GM21526 (cell line): ENCODE data around the gene GTF3C6.
"Not testable (repeated sequence)": the region's sequence is repeated elsewhere in the genome, so short reads cannot be mapped to it uniquely, and the experiment has no call there.

ENCODE experiments used
- ATAC-seq: cut with Tn5 transposase; IDR thresholded peaks from one replicate; pipeline ENCODE4 v1.9.1; 2021; ENCODE audit warnings: moderate library complexity; ENCODE audit not compliant: unreplicated experiment, low FRiP score

GTF3C6 gene

GRCh38 chr6:110958329-110959192 lies at the start of gene GTF3C6:
Gene GTF3C6, plus strand, starts transcription at chr6:110958706. Its CDS starts 64 bp downstream, at chr6:110958770.
- ATAC-seq: peak; percentile 95

GRCh38 chr6:110930781-110931180 lies 27.7 kb upstream of the GTF3C6 start:
- ATAC-seq: no peak

DNA sequence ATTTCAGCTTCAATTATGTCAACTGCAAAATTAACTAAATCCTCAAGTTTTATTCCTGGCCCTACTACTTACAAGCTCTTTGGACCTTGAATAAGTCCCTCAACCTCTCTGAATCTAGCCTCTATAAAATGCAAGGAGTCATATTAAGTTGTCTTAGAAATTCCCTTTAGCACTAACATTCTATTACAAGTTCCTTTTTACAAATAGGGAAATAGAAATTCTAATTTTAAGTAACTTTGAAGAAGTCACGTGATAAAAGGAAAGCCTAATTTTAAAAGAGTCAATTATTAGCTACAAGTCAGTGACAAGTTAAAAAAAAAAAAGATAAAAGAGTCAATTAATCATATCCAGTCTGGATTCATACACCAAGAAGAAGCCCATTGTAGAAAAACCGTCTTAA lies 24.6 kb upstream of the GTF3C6 start:
- ATAC-seq: no peak

- ATAC-seq: no peak
Observed at GRCh38 chr6:110934381-110934898, 24.1 kb upstream of the GTF3C6 start.

- no peak for ATAC-seq
Observed at GRCh38 chr6:110935171-110935570, 23.3 kb upstream of the GTF3C6 start.

GRCh38 chr6:110938171-110938570 lies 20.3 kb upstream of the GTF3C6 start:
- no peak for ATAC-seq

DNA sequence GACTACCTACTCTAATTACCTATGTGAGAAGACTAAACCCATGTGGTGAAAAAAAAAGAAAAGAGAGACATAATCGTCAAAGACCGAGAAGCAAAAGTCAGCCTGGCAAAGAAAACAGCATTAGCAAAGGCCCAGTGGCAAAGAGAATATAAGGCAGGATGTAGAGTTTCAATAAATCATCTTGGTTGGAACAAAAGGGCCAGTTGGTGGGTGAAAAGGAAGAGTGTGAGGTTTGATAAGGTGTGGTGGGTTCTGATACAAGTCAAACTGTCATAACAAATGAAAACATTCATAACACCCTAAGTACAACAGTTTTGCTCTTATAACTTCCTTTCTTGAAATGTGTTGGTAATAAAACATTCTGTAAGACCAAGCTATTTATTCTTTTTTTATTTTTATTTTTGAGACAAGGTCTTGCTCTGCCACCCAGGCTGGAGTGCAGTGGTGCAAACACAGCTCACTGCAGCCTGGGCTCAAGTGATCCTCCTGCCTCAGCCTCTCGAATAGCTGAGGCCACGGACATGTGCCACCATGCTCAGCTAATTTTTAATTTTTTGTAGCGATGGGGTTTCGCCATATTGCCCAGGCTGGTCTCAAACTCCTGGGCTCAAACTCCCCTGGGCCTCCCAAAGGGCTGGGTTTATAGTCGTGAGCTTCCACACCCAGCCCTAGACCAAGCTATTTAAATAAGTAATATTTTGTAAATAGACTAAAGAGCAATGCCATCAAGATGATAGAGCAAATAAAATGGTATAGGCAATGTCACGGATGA lies 18.9 kb upstream of the GTF3C6 start:
- no peak for ATAC-seq

- ATAC-seq: peak; percentile 99
Observed at GRCh38 chr6:110944681-110945151, 13.8 kb upstream of the GTF3C6 start.

- no peak for ATAC-seq
Observed at GRCh38 chr6:110946498-110946897, 12.0 kb upstream of the GTF3C6 start.

DNA sequence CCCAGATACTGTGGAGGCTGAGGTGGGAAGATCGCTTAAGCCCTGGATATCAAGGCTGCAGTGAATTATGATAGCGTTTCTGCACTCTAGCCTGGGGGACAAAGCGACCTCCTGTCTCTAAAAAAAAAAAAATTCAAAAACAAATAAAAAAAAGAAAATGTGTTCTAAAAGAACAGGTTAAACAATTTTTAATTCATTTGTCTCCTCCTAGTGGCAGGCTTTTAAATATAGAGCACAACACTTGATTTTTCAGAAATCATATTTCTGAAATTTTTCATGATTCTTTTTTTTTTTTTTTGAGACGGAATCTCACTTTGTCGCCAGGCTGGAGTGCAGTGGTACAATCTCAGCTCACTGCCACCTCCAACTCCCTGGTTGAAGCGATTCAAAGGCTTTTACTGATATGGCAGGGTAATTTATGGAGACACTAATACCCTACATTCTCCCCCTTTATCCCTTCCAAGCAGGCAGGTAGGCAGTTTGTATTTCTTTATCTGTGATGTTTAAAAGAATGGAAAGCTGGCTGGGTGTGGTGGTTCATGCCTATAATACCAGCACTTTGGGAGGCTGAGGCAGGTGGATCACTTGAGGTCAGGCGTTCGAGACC lies 8.7 kb upstream of the GTF3C6 start:
- ATAC-seq: no peak

DNA sequence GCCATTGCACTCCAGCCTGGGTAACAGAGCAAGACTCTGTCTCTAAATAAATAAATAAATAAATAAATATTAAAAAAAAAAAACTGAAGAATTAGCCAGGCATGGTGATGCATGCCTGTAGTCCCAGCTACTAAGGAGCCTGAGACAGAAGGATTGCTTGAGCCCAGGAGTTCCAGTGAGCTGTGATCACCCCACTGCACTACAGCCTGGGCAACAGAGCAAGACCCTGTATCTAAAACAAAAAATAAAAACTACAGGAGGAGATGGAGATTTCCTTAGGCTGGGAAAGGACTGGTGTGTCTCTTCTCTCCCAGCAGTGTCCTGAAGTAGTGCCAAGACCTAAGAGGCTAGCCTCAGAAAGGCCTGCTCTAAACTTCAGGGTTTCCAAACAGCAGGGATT lies 8.1 kb upstream of the GTF3C6 start:
- no peak for ATAC-seq

GRCh38 chr6:110951008-110951407 lies 7.5 kb upstream of the GTF3C6 start:
- no peak for ATAC-seq

DNA sequence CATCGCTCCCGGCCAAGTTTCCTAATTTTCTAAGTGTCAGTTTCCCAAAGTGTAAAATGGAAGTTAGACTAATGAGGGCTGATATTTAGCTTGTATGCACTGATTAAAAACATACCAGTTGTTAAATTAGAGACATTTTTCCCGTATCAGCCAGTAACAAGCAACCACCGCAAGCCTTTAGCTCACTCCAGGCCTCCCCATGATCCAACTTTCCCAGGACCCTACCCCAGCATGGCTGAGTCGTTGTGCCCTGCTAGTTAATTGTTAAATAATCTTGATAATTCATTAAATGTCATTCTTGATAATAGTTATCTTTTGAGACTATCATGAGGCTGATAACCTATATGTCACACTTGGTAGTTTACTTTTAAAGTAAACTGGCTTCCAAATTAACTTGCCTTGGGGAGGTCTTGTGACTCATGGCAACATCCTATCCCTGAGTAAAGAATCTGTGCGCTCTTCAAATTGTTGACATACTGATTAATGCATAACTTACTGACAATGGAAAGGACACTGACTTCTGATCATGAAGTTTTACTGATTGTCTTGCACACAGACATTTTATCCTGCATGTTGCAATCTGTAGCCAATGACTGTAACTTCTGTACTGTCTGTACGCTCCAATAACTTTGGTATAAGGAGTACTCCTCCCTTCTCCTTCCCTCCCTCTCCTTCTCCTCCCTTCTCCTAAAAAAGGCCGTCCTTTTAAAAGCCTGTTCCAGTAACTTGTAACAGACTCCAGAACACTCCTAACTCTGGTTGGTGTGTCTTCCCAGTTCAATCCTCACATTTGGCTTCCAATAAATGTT lies 6.3 kb upstream of the GTF3C6 start:
- ATAC-seq: no peak

GRCh38 chr6:110953633-110954303 lies 4.7 kb upstream of the GTF3C6 start:
- no peak for ATAC-seq

- no peak for ATAC-seq
Observed at GRCh38 chr6:110960014-110960390, 1.5 kb downstream of the GTF3C6 start.

- ATAC-seq: not testable (repeated sequence)
Observed at GRCh38 chr6:110962636-110963035, 4.1 kb downstream of the GTF3C6 start.

DNA sequence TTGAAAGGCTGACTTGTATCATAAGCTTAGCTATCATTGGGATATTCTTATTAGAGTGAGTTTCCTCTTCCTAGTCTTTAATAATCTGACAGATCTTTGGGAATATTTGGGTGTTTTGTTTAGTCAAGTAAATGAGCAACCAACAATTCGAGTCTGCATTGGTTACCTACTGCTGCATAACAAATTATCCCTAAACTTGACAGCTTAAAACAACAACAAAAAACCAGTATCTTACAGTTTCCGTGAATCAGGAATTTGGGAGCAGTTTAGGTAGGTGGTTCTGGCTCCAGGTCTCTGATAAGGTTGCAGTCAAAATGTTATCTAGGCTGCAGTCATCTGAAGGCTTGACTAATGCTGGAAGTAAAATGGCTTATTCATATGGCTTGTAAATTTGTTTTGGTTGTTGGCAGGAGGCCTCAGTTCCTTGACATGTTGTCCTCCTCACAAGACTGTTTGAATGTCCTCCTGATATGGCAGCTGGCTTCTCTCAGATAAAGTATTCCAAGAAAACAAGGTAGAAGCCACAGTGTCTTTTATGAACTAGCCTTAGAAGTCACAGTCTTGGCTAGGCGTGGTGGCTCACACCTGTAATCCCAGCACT lies 7.2 kb downstream of the GTF3C6 start:
- ATAC-seq: no peak

DNA sequence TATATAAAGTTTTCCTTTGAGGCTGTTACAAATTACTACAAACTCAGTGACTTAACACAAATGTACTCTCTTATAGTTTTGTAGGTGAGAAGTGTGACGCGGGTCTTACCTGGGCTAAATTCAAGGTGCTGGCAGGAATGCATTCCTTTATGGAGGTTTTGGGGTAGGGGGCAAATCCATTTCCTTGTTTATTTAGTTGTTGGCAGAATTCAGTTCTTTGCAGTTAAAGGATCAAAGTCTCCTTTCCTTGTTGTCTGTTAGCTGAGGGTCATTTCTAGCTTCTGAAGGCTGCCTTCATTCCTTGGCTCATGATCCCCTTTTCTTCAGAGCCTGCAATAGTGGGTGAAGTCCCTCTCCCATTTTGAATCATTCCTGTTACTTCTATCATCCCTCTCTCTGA lies 10.2 kb downstream of the GTF3C6 start:
- not testable (repeated sequence) for ATAC-seq

DNA sequence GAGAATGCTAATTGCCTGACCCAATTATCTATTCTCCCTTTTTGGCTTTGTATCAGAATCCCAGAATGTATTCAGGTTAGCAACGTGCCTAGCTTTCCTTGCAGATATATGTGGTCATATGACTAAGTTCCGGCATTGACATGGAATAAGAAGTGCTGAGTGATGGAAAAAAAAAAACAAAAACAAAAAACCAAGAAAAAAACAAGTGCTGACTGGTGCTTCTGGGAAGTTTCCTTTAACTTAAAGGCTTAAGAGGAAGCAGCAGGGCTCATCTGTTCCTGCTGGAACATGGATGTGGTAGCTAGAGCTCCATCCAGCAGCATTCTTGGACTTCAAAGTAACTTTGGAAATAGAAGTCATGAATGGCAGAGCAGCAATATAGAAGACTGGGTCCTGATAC lies 13.0 kb downstream of the GTF3C6 start:
- ATAC-seq: no peak
